GM10266 (cell line): ENCODE measurements around the gene TCP11.

Experiments used
- DNase-seq: peaks from one replicate; pipeline ENCODE4 v3.0.0; 2012; ENCODE audit errors: extremely low spot score
- TF ChIP-seq, protein P1 (sequence below): IDR thresholded peaks from 2 replicates; pipeline ENCODE4 v1.5.1; 2012; ENCODE audit warnings: mild to moderate bottlenecking, low read depth; ENCODE audit not compliant: control insufficient read depth, insufficient read depth; ENCODE audit errors: missing control alignments

The TCP11 gene

DNA sequence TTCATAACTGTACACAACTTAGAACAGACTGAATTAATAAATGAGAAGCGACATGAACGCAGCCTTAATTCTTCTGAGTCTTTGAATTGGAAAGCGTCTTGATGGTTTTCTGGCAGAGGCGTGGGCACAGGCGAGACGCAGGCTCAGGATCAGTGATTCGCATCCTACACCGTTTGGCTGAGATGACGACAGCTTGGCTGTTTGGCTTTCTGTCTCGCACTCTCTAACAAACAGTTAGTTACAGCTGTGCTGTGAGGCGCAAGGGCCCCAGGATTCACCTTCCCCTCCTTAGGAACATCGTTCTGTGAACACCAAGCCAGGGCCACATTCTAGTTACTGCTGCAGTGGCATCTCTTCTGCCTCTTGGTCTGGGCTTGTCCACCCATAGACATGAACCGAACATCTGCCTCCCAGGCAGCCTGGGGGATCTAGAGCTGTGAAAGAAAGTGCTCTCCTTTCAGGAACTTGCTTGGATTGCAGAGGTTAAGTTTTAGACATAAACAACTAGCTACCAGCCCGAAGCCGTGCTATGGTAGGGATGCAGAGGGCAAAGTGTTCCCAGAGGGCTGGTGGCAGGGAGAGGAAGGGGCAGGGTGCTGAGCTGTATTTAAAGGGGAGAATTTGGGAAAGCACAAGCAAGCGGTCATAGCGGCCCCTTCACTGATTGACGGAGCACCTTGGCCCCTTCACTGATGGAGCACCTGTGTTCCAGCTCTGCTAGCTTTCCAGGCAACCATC lies 49.6 kb downstream of the TCP11 start:
- DNase-seq: no peak
- TF ChIP-seq, protein P1, sequence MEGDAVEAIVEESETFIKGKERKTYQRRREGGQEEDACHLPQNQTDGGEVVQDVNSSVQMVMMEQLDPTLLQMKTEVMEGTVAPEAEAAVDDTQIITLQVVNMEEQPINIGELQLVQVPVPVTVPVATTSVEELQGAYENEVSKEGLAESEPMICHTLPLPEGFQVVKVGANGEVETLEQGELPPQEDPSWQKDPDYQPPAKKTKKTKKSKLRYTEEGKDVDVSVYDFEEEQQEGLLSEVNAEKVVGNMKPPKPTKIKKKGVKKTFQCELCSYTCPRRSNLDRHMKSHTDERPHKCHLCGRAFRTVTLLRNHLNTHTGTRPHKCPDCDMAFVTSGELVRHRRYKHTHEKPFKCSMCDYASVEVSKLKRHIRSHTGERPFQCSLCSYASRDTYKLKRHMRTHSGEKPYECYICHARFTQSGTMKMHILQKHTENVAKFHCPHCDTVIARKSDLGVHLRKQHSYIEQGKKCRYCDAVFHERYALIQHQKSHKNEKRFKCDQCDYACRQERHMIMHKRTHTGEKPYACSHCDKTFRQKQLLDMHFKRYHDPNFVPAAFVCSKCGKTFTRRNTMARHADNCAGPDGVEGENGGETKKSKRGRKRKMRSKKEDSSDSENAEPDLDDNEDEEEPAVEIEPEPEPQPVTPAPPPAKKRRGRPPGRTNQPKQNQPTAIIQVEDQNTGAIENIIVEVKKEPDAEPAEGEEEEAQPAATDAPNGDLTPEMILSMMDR: no peak

DNA sequence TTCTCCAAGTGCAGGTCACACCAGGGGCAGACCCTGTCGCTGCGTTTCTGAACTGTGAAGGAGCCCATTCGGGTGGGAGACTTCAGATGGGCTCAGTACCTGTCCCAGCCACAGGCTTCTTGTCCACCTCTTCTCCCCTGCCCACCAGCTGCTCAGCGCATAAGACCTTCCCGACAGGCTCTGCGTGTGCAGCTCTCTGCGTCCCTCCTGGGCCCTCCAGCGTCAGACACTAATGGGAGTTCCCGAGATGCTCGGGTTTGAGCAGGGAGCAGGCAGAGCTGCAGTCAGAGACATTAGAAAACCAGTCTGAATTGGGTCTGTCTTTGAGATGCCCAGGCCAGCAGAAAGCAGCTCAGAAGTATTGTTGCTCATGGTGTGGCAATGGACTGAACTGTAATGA lies 50.4 kb downstream of the TCP11 start:
- TF ChIP-seq, protein P1: no peak
- DNase-seq: no peak

DNA sequence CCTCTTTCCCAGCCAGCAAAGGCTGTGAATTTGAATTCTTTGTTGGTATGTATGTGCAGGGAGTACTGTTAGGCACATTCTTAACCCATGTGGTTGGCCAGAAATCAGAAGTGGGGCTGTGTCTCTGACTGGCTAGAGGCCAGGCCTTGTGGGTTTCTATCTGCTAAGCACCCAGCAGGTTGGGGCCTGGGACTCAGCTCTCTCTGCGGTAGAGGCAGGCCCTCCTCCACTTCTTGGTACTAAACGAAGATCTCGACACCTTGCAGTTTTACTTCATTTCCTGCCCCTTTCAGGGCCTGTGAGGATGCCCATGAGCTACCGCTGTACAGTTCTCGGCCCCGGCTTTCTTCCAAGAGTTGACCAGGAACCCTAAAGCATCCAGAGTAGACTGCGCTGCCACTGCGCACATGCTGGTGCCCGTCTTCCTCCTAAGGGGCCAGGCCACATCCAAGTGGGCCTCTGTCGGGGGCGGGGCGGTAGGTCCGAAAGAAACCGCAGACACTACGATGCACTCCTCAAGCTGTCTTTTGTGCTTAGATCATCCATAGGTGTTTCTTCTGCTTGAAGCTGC lies 51.1 kb downstream of the TCP11 start:
- no peak for DNase-seq
- TF ChIP-seq, protein P1: no peak

DNA sequence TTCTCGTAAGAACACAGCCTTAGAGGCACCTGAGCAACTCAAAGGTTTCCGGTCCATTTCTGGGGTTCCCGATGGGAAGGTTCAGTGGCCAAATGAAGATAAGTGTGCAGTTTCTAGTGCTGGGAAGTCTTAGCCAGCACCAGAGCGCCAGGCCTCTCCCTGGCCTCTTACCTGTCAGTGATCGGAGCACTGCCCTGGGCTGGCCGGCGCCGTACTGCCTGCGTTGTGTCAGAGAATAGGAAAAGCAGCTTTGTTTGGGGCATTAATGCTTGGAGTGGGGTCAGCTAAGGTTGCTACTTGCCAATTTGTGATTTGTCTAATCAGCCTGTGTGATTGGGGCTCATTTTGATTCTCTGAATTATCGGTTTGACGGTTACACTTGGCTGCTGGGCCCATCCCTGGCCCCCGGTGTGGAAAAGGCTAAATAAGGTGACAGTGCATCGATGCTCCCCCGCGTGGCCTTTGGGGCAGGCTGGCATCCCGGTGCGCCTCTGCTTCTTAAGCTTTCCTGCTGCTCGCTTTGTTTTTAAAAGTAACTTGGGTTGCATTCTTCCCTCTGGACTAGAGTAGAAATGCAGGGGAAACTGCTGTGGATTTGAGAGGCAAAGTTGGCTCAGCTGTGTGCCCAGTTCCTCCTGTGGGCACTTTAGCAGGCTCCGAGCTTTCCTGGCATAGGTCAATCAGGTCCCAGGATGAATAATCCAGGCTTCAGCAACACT lies 51.8 kb downstream of the TCP11 start:
- TF ChIP-seq, protein P1: no peak
- DNase-seq: no peak

DNA sequence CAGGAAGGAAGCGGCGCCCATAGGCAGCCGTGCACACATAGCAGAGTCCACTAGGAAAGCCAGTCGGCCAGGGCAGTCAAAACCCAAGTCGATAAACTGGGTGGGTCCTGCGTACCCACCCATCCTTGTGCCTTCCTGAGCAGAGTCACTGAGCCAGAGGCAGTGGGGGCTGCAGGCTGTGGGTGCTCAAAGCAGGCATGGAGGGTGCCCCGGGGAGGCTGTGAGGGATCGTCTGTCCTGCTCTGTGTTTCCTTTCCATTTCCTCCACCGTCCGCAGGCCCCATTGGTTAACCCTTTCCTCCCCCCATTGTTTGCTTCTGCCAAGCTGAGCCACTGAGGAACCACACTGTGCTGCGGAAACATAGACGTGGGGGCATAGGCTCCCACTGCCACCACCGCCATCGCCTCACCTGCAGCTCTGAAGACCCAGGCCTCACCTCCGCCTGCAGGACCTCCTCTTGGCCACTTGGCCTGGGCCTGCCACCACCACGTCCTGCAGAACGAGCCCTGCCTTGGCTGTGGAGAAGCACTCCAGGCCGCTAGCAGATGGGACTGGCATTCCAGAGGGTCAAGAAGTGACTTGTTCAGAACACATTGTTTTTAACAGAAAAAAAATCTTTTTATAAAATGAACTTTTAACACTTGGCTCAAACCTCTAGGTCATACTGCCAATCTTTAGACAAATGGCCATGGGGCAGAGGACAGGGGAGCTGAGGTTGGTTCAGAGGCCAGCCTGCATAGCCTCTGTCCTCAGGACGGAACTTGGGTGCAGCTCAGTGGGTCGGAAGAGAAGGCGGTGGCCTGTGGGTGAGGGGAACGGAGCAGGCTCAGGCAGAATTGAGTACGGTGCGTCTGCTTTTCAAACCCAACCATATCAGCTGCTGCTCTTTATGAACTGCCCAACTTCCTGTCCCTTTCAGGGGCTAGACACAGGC lies 52.6 kb downstream of the TCP11 start:
- no peak for DNase-seq
- TF ChIP-seq, protein P1: no peak

DNA sequence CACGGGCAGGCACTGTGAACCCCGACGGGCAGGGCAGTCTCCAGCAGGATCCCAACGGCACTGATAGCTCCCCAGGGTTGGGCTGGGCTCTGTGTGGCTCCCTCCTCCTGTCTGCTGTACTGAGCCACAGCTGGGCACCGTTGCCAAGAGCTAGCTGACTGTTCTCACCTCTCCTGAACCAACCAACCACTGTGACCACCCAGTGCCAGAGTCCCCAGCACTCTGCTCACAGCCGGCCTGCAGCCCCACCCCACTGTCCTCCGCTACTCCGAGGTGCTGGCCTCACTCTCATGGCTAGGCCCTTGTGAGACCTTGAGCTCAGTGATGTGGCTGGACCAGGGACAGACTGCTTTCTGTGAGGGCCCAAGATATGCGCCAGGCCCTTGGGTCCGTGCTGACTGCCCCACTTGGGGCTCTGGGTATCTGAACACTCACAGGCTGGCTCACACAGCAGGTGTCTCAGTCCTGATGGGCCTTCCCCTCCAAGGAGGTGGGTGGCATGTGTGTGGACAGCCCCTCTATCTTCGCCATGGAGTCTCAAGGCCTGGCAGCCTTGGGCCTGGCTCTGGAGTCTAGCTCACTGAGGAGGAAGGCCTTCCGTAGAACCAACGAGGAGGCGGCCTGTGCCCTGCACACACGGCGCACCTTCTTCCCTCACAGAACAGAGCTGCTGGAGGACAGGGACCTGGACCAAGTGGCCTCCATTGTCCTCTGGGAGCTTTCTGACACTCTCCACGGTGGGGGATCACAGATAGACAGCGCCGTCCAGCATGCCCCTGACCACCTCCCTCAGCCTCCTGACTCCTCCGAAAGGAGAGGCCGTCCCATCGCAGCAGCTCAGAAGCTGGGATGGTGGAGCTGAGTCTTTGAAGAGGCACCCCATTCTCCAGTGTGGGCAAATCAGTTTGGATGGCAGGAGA lies 53.5 kb downstream of the TCP11 start:
- DNase-seq: no peak

More for the DNA sequence above, 53.5 kb downstream of the TCP11 start:
- TF ChIP-seq, protein P1: no peak
